Measurements from ENCODE around the gene ZNF324B. TPM values are rescaled to one million over a fixed set of nuclear protein-coding genes. Genes with fewer than 3 reads are reported as not detected.
"Not testable (repeated sequence)": the region's sequence is repeated elsewhere in the genome, so short reads cannot be mapped to it uniquely, and the experiment has no call there.

ZNF324B gene
- polyA plus RNA-seq (2013, experiment 1 of 2), result 2.5 TPM
- polyA plus RNA-seq (2013, experiment 2 of 2), result 2.0 TPM

DNA sequence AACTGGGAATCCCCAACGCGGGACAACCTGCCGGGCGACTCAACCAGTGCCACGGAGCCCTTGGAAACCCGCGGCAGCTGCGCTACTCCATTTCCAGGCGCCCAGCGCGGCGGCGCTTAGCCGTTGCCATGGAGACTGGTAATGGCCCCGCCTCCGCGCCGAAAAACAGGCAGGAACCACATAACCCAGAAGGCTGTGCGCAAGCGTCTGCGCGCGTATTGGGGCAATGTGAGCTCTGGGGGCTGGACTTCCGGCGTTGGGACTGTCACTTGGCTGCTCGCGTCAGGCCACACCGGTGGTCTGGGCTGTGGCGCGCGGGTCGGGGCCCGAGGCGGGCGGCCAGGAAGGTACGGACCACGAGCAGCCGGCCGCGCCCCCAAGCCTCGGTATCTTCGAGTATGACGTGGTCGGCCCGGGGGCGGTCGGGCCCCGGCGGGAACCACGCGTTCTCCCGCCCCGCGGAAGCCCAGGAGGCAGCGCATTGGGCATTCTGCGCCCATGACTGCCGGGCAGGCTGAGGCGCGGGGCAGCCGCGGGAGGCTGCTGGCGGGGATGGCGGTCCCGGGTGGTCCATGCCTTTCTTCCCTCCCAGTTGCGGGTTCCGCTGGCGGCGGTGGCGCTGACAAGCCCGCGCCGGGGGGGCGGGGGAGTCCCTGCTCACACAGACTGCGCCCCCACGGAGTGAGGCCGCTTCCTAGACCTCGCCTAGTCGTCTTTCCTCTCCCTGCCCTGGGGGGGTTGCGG is at the start of gene ZNF324B:
ZNF324B (plus strand) TSS at position 265 of the 744 bp plus-strand sequence. CDS start 2,080 bp downstream, outside the sequence.
- H3K4me1 ChIP-seq (ENCODE audit: control insufficient read depth, insufficient read depth, low read depth, low read length), result peaks cover 5% of the 10 kb centered on the region
- H3K9ac ChIP-seq (ENCODE audit: low read length), result peak within 1 kb of the TSS; percentile 88
- H3K9me3 ChIP-seq (ENCODE audit: control insufficient read depth, low read length), result no peaks in the 10 kb centered on the region
- H3K14ac ChIP-seq (ENCODE audit: low read length in 2 of 2), result peak within 1 kb of the TSS in 1 of 2 experiments; percentile 6
- H2AK5ac ChIP-seq (ENCODE audit: low read length, severe bottlenecking), result no peak within 1 kb of the TSS
- no peak within 1 kb of the TSS for H4K91ac ChIP-seq (ENCODE audit: low read length)
- no peaks in the 10 kb centered on the region for H3K27me3 ChIP-seq (ENCODE audit: control insufficient read depth in 1 of 2, insufficient read depth in 1 of 2, low read length in 2 of 2)
- H4K8ac ChIP-seq (ENCODE audit: low read length), result peak within 1 kb of the TSS; percentile 27
- peak within 1 kb of the TSS; percentile 83 for H2AFZ ChIP-seq (ENCODE audit: low read depth, low read length)
- no peak within 1 kb of the TSS for H3K4ac ChIP-seq (ENCODE audit: low read depth in 1 of 2, low read length in 2 of 2)
- H2BK5ac ChIP-seq (ENCODE audit: low read depth, low read length, poor library complexity, severe bottlenecking), result no peak within 1 kb of the TSS
- H3K4me2 ChIP-seq (ENCODE audit: low read length, poor library complexity, severe bottlenecking), result peak within 1 kb of the TSS; percentile 99
- DNase-seq, result peak; percentile 97
- H2BK12ac ChIP-seq (ENCODE audit: low read length in 2 of 2), result no peak within 1 kb of the TSS
- H2BK120ac ChIP-seq (ENCODE audit: low read depth, low read length), result no peak within 1 kb of the TSS
- peaks cover 20 to 27% of the 10 kb centered on the region in 2 experiments for H3K36me3 ChIP-seq (ENCODE audit: control insufficient read depth in 1 of 2, insufficient read depth in 2 of 2, low read depth in 1 of 2, low read length in 2 of 2)
- H3K18ac ChIP-seq (ENCODE audit: low read depth in 1 of 2, low read length in 2 of 2), result peak within 1 kb of the TSS; percentile 37 to 45
- H3K23ac ChIP-seq (ENCODE audit: low read length in 2 of 2), result peak within 1 kb of the TSS in 1 of 2 experiments; percentile 27
- no peak within 1 kb of the TSS for H3K27ac ChIP-seq (ENCODE audit: low read length, poor library complexity, severe bottlenecking)
- H3K4me3 ChIP-seq (ENCODE audit: insufficient read depth in 1 of 2, low read depth in 1 of 2, low read length in 2 of 2), result peak within 1 kb of the TSS; percentile 84 to 88
- WGBS, result under 1% methylated on average over 77 of the region's 79 CpGs
- H2BK15ac ChIP-seq (ENCODE audit: low read depth, poor library complexity, severe bottlenecking), result no peak within 1 kb of the TSS
- H3K79me1 ChIP-seq (replicated peaks; ENCODE audit: low read length, poor library complexity, severe bottlenecking), result peaks cover 10% of the 10 kb centered on the region

DNA sequence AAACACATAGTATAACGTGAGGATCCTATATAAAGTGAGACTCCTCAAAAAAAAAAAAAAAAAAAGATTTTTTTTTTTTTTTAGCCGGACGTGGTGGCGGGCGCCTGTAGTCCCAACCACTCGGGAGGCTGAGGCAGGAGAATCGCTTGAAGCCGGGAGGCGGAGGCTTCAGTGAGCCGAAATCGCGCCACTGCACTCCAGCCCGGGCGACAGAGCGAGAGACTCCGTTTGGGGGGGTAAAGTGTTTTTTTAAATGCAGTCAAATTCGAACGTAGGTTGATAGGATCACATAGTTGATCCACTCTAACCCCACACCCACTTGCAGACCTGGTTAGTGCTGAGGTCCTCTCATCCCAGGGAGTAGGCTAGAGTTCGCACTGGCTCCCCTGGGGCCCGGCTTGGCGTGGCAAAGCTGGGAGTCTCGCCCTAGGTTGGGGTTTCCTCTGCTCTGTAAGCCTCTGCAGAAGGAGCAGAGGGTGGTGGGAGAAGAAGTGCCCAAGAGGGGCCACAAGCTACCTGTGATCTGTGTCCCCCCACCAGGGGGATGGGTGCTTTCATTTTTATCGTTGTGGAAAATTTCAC is 49.5 kb upstream of the ZNF324B start:
- no peak overlapping the region for H4K8ac ChIP-seq (ENCODE audit: low read length)
- peak overlapping the region; percentile 90 for H3K9ac ChIP-seq (ENCODE audit: low read length)
- no peak overlapping the region for H3K27ac ChIP-seq (ENCODE audit: low read length, poor library complexity, severe bottlenecking)
- no peak overlapping the region for H2BK120ac ChIP-seq (ENCODE audit: low read depth, low read length)
- peaks cover 0 to 9% of the 10 kb centered on the region in 2 experiments for H3K36me3 ChIP-seq (ENCODE audit: control insufficient read depth in 1 of 2, insufficient read depth in 2 of 2, low read depth in 1 of 2, low read length in 2 of 2)
- peak overlapping the region; percentile 66 for H4K91ac ChIP-seq (ENCODE audit: low read length)
- H3K4me1 ChIP-seq (ENCODE audit: control insufficient read depth, insufficient read depth, low read depth, low read length), result peaks cover 12% of the 10 kb centered on the region
- peak overlapping the region in 1 of 2 experiments; percentile 51 for H2BK12ac ChIP-seq (ENCODE audit: low read length in 2 of 2)
- no peak overlapping the region for H2AFZ ChIP-seq (ENCODE audit: low read depth, low read length)
- no peak overlapping the region for H3K14ac ChIP-seq (ENCODE audit: low read length in 2 of 2)
- peak overlapping the region; percentile 64 for H3K4me2 ChIP-seq (ENCODE audit: low read length, poor library complexity, severe bottlenecking)
- H3K4ac ChIP-seq (ENCODE audit: low read depth in 1 of 2, low read length in 2 of 2), result peak overlapping the region in 1 of 2 experiments; percentile 24
- WGBS, result 74% methylated on average over 17 of the region's 23 CpGs
- H3K23ac ChIP-seq (ENCODE audit: low read length in 2 of 2), result peak overlapping the region in 1 of 2 experiments; percentile 88
- H2BK5ac ChIP-seq (ENCODE audit: low read depth, low read length, poor library complexity, severe bottlenecking), result no peak overlapping the region
- no peak overlapping the region for H2AK5ac ChIP-seq (ENCODE audit: low read length, severe bottlenecking)
- peaks cover 0 to 7% of the 10 kb centered on the region in 2 experiments for H3K27me3 ChIP-seq (ENCODE audit: control insufficient read depth in 1 of 2, insufficient read depth in 1 of 2, low read length in 2 of 2)
- H2BK15ac ChIP-seq (ENCODE audit: low read depth, poor library complexity, severe bottlenecking), result no peak overlapping the region
- H3K4me3 ChIP-seq (ENCODE audit: insufficient read depth in 1 of 2, low read depth in 1 of 2, low read length in 2 of 2), result peak overlapping the region in 1 of 2 experiments; percentile 91
- no peak for DNase-seq
- H3K79me1 ChIP-seq (replicated peaks; ENCODE audit: low read length, poor library complexity, severe bottlenecking), result peaks cover 10% of the 10 kb centered on the region
- H3K9me3 ChIP-seq (ENCODE audit: control insufficient read depth, low read length), result no peaks in the 10 kb centered on the region
- peak overlapping the region in 1 of 2 experiments; percentile 18 for H3K18ac ChIP-seq (ENCODE audit: low read depth in 1 of 2, low read length in 2 of 2)

DNA sequence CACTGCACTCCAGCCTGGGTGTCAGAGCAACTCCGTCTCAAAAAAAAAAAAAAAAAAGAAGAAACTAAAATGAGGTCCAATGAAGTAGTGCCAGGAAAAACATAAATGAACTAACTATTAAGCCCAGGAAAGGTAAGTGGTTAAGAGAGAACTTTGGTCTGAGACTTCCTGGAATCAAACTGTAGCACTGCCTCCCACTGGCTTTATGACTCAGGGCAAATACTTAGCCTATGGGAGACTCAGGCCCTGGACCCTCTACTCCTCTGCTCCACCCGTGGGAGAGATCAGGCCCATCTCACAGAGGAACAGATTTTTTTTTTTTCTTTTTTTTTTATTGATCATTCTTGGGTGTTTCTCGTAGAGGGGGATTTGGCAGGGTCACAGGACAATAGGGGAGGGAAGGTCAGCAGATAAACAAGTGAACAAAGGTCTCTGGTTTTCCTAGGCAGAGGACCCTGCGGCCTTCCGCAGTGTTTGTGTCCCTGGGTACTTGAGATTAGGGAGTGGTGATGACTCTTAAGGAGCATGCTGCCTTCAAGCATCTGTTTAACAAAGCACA is 47.4 kb upstream of the ZNF324B start:
- WGBS, result 65% methylated on average over 2 of the region's 5 CpGs

More for the DNA sequence above, 47.4 kb upstream of the ZNF324B start:
- not testable (repeated sequence) for H2AFZ ChIP-seq (ENCODE audit: low read depth, low read length); H2BK120ac ChIP-seq (ENCODE audit: low read depth, low read length); H3K18ac ChIP-seq (ENCODE audit: low read depth in 1 of 2, low read length in 2 of 2); H3K23ac ChIP-seq (ENCODE audit: low read length in 2 of 2); H3K36me3 ChIP-seq (ENCODE audit: control insufficient read depth in 1 of 2, insufficient read depth in 2 of 2, low read depth in 1 of 2, low read length in 2 of 2); H3K9me3 ChIP-seq (ENCODE audit: control insufficient read depth, low read length); H4K91ac ChIP-seq (ENCODE audit: low read length); H2AK5ac ChIP-seq (ENCODE audit: low read length, severe bottlenecking); H3K4ac ChIP-seq (ENCODE audit: low read depth in 1 of 2, low read length in 2 of 2); H3K27me3 ChIP-seq (ENCODE audit: control insufficient read depth in 1 of 2, insufficient read depth in 1 of 2, low read length in 2 of 2); H3K14ac ChIP-seq (ENCODE audit: low read length in 2 of 2); H3K4me2 ChIP-seq (ENCODE audit: low read length, poor library complexity, severe bottlenecking); H3K9ac ChIP-seq (ENCODE audit: low read length); H2BK12ac ChIP-seq (ENCODE audit: low read length in 2 of 2); H4K8ac ChIP-seq (ENCODE audit: low read length); H2BK15ac ChIP-seq (ENCODE audit: low read depth, poor library complexity, severe bottlenecking); H2BK5ac ChIP-seq (ENCODE audit: low read depth, low read length, poor library complexity, severe bottlenecking); H3K27ac ChIP-seq (ENCODE audit: low read length, poor library complexity, severe bottlenecking); DNase-seq; H3K4me3 ChIP-seq (ENCODE audit: insufficient read depth in 1 of 2, low read depth in 1 of 2, low read length in 2 of 2)
- Histone ChIP-seq H3K79me1 (replicated peaks; ENCODE audit: low read length, poor library complexity, severe bottlenecking) (peaks cover 23% of the 10 kb centered on the region), H3K4me1 (ENCODE audit: control insufficient read depth, insufficient read depth, low read depth, low read length) (peaks cover 23% of the 10 kb centered on the region)
